Activated CD8-positive, alpha-beta memory T cell treated with anti-CD3 and anti-CD28 coated beads for 4 hours (primary cell): ENCODE data around the gene CDIP1.

Experiments
- DNase-seq, 2 donors: peaks; one replicate each; pipeline ENCODE4 v3.0.0-alpha.2; 2020; ENCODE audit warnings: low read depth in 2 of 2

CDIP1 gene

GRCh38 chr16:4539716-4540284 is 1.2 kb upstream of the CDIP1 start:
- no peak for DNase-seq

- no peak for DNase-seq
These were observed 913 bp downstream of the CDIP1 start for GRCh38 chr16:4537376-4538343.

DNA sequence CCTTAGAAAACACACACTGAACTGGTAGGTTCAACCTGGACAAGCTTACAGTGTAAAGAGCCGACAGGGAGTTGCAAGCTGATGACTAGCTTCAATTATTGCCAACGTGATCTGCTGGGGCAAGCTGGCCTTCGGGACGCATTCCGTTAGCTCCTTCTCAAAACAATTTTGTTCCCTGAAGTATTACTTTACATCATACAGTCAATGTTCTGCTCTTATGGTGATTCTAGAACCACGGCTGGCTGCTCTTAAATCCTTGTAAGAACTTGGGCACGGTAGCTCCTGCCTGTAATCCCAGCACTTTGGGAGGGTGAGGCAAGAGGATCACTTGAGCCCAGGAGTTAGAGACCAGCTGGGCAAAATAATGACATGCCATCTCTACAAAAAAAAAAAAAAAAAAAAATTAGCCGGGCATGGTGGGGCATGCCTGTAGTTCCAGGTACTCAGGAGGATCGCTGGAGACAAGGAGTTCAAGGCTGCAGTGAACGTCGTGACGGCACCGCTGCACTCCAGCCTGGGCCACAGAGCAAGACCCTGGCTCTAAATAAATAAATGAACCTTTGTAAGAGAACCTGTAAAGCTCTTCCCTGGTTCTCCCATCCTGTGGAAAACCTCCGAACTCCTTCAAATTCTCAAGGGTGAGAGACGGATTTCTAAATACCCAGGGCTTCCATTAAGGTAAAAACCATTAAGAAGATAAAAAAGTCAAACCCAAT is 2.0 kb downstream of the CDIP1 start:
- DNase-seq: no peak

DNA sequence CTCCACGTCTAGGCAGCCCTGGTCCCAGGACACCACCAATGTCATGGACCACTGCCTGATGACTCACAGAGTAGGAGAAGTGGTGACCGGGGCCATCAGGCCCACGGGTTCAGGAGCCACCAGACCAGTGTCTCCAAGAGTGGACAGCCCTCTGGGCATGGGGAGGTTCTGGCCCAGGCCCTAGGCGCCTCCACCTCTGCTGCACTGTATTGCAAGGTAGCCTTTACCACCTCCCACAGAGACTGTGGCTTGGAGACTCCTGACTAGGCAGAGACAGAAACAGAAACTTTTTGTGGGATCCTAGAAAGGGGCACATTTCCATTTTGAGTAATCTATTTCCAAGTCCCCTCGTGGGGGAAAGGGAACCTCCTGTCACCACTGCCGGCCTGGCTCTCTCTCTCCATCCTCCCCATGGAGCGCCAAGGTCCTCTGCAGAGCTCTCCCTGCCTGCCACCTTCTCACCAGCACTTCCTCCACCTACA is 2.9 kb downstream of the CDIP1 start:
- no peak for DNase-seq

GRCh38 chr16:4534151-4534790 is 4.3 kb downstream of the CDIP1 start:
- DNase-seq: no peak

- DNase-seq: no peak
These were observed 5.1 kb downstream of the CDIP1 start for GRCh38 chr16:4533490-4533889.

DNA sequence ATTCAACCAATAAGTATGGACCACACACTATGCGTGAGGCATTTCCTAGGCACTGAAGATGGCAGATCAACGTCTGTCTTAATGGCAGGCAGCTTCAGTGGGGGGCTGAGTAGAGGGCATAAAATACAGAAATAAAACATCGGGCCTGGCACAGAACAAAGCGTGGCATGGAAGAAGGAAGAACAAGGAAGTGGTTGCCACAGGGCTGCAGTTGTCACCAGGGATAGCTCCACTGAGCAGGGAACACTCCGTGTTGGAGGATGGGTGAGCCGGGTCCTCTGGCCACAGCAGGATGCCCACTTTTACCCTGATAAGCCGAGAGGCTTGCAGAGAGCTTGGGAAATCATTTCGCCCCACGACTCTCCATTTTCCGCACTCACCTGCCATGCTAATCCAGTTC is 6.3 kb downstream of the CDIP1 start:
- no peak for DNase-seq

- DNase-seq: no peak
These were observed 6.8 kb downstream of the CDIP1 start for GRCh38 chr16:4531811-4532210.

GRCh38 chr16:4529085-4530060 is 9.2 kb downstream of the CDIP1 start:
- no peak for DNase-seq

DNA sequence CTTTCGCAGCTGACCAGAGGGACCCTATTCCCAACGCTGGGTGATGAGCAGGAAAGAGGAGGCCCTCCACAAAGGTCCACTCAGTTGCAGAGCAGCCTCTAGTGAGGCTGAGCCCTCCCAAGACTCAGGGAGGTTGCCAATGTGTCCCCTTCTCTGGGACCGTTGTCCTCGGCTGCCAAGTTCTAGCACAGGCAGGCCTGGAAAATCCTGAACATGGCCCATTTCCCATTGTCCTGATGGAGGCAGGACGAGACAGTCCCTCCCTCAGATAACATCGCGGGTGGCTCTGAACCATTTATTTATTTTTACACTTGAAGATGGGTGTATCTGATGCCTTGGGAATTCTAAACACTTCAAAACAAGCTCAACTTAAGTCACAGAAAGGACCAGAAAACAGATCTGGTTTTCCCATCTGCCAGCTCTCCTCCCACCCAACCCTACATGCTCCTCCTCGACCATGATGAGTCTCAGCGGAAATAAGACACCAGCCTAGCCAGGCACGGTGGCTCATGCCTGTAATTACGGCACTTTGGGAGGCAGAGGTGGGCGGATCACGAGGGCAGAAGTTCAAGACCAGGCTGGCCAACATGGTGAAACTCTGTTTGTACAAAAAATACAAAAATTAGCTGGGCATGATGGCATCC is 12.8 kb downstream of the CDIP1 start:
- no peak for DNase-seq

DNA sequence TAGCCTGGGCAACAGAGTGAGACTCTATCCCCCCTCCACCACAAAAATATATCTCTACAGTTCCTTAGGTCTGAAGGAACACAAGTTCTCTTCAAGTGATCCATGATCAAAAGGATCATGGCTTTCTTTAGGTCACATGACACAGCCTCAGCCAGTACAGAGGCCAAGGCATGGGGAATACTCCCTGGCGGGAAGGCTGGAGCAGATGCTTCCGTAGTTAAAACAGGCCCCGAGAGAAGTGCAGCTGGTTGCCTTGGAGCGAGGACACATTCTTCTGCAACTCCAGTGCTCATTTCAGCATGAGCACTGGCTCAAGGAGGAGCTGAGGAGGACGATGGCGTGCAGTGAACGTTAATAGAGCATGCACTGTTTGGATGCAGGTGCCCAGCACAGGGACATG is 13.5 kb downstream of the CDIP1 start:
- no peak for DNase-seq

DNA sequence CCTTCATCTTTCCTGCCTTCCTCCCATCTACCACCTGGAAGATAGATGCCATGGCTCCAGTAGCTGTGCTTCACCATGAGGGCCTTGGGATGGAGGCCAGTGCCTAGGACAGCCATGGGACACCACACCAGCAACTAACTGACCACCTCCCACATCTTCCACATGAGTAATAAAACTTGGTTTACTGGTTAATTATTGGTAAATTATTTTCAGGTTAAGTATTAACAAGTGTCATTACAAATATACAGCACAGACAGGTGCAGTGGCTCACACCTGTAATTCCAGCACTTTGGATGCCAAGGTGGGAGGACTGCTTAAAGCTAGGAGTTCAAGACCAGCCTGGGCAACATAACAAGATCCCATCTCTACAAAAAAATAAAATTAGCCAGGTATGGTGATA is 14.0 kb downstream of the CDIP1 start:
- DNase-seq: no peak

- DNase-seq: no peak
These were observed 14.9 kb downstream of the CDIP1 start for GRCh38 chr16:4523686-4524085.

DNA sequence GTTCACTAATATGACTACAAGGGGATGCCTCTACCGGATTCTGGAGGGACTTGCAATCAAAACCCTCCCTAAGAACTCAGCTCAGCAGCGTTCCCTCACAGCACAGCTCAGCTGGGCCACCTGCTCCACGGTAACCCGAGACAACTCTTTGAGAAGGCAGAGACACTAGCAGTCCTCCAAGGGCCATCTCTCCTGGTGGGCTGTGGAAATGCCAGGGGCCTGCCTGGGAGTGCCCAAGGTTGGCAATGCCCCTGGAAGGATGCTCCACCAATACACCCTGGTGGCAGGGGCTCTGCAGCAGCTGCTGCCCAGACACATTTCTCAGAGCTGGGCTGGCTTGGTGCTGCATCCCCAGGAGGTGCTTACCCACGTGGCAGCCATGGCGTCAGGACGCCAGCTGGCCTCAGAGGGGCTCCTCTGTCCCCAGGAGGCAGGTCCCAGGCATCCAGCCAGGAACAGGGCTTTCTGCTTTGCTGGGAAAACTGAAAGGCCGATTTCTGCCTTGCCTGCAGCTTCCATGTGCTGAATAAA is 16.5 kb downstream of the CDIP1 start:
- no peak for DNase-seq

DNA sequence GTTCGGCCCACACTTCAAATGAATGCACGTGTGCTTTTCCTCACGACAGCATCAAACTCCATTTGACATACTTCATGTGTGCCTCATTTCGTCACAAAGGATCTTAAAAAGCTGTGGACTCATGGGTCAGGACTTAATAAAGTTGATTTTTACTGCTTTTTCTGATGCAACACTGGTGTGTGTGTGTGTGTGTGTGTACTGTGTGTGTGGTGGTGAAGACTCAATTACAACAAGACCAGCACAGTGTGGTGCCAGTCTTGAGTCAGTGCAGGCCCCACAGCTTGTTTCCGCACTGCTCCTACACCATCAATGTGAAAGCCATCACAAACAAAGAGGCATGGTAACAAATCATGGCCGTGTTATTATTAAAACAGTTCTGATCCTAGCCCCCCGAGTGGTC is 17.7 kb downstream of the CDIP1 start:
- DNase-seq: no peak

- no peak for DNase-seq
These were observed 19.1 kb downstream of the CDIP1 start for GRCh38 chr16:4519274-4520058.

- DNase-seq: no peak
These were observed 20.5 kb downstream of the CDIP1 start for GRCh38 chr16:4517812-4518680.

DNA sequence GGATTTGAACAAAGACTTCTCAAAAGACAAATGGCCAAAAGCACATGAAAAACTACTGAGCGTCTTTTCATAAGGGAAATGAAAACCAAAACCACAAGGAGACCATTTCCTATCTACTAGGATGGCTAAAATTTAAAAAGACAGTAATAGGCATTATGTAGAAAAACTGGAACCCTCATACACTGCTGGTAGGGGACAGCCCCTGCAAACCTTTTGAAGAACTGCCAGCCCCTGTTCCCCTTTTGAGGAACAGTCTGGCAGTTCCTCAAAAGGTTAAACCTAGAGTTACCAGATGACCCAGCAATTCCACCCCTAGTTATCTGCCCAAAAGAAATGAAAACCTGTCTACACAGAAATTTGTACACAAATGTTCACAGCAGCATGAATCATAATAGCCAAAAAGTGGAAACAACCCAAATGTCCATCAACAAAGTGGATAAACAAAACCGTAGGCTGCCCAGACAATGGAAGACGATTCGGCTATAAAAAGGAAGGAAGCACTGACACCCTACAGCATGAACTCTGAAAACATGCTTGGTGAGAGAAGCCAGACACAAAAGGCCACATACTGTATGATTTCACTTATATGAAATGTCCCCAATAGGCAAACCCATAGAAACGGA is 22.9 kb downstream of the CDIP1 start:
- no peak for DNase-seq
